OCI-LY3 (cell line): Measurements from ENCODE around the gene TAF1A.

Source experiments
- H2AFZ ChIP-seq: fragments of 200-600, 300-600 bp; shearing (Covaris generic); 2 replicates; pipeline ENCODE4 v1.6.0; 2014; ENCODE audit warnings: antibody characterized with exemption, low read depth, low read length
- H3K27ac ChIP-seq: fragments of 200-600, 300-600 bp; sonication (generic); 2 replicates; pipeline ENCODE4 v1.5.1; 2014; ENCODE audit warnings: mild to moderate bottlenecking, low read length, moderate library complexity, mixed read lengths
- H3K27me3 ChIP-seq: fragments of 200-600, 300-600 bp; sonication (generic); 2 replicates; pipeline ENCODE4 v1.6.1; 2014; ENCODE audit warnings: low read depth, low read length, mixed read lengths
- H3K36me3 ChIP-seq: fragments of 200-600, 300-600 bp; sonication (generic); replicated peaks from 2 replicates; pipeline ENCODE3; 2014; ENCODE audit warnings: low read depth, low read length, mixed read lengths
- H3K4me1 ChIP-seq: fragments of 300-600, 200-600 bp; sonication (generic); 2 replicates; pipeline ENCODE4 v1.6.1; 2014; ENCODE audit warnings: low read length, mixed read lengths
- H3K4me2 ChIP-seq: fragments of 200-600, 300-600 bp; sonication (generic); 2 replicates; pipeline ENCODE4 v1.6.1; 2014; ENCODE audit warnings: low read length, mixed read lengths
- H3K4me3 ChIP-seq: fragments of 300-600, 200-600 bp; sonication (generic); 2 replicates; pipeline ENCODE4 v1.5.1; 2014; ENCODE audit warnings: antibody characterized with exemption, mild to moderate bottlenecking, low read length, moderate library complexity
- H3K79me2 ChIP-seq: fragments of 300-600, 200-600 bp; shearing (Covaris generic); 2 replicates; pipeline ENCODE4 v1.6.1; 2014; ENCODE audit warnings: mild to moderate bottlenecking, low read length, mixed read lengths
- H3K9ac ChIP-seq: fragments of 300-600, 200-600 bp; shearing (Covaris generic); 2 replicates; pipeline ENCODE4 v1.6.0; 2014; ENCODE audit warnings: mild to moderate bottlenecking, low read length, moderate library complexity
- H3K9me3 ChIP-seq: fragments of 200-600, 300-600 bp; shearing (Covaris generic); 2 replicates; pipeline ENCODE4 v1.6.1; 2014; ENCODE audit warnings: low read length, mixed read lengths; ENCODE audit not compliant: insufficient read depth
- H4K20me1 ChIP-seq: fragments of 200-600, 300-600 bp; sonication (generic); 2 replicates; pipeline ENCODE4 v1.6.1; 2016; ENCODE audit warnings: low read length, mixed read lengths; ENCODE audit not compliant: insufficient read depth
- EZH2phosphoT487 ChIP-seq: fragments of 200-600 bp; shearing (Covaris generic); IDR thresholded peaks from 2 replicates; pipeline ENCODE4 v1.6.1; 2018; ENCODE audit warnings: antibody characterized with exemption, mixed run types, low read depth
- TF ChIP-seq, protein P1 (sequence below): fragments of 200-600, 300-600 bp; sonication (generic); IDR thresholded peaks from 2 replicates; pipeline ENCODE4 v1.5.1; 2014; ENCODE audit warnings: antibody characterized with exemption, low read length, low read depth

The TAF1A gene

GRCh38 chr1:222529181-222529580 is 60.6 kb downstream of the TAF1A start:
- Histone ChIP-seq H3K4me1 (no peaks in the 10 kb centered on the region), H3K9ac (no peak overlapping the region), H3K79me2 (no peaks in the 10 kb centered on the region), H3K4me2 (no peak overlapping the region), H4K20me1 (no peaks in the 10 kb centered on the region), H3K27me3 (peaks cover 5% of the 10 kb centered on the region; the same call in 1 of the 2 replicates), H3K9me3 (no peaks in the 10 kb centered on the region), H3K27ac (no peak overlapping the region), H2AFZ (no peak overlapping the region), H3K36me3 (no peaks in the 10 kb centered on the region), H3K4me3 (no peak overlapping the region)
- TF ChIP-seq EZH2phosphoT487 = no peak
- TF ChIP-seq, protein P1, sequence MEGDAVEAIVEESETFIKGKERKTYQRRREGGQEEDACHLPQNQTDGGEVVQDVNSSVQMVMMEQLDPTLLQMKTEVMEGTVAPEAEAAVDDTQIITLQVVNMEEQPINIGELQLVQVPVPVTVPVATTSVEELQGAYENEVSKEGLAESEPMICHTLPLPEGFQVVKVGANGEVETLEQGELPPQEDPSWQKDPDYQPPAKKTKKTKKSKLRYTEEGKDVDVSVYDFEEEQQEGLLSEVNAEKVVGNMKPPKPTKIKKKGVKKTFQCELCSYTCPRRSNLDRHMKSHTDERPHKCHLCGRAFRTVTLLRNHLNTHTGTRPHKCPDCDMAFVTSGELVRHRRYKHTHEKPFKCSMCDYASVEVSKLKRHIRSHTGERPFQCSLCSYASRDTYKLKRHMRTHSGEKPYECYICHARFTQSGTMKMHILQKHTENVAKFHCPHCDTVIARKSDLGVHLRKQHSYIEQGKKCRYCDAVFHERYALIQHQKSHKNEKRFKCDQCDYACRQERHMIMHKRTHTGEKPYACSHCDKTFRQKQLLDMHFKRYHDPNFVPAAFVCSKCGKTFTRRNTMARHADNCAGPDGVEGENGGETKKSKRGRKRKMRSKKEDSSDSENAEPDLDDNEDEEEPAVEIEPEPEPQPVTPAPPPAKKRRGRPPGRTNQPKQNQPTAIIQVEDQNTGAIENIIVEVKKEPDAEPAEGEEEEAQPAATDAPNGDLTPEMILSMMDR = no peak

- TF ChIP-seq, protein P1 = no peak
- no peak for TF ChIP-seq EZH2phosphoT487
- Histone ChIP-seq H3K4me3 (no peak overlapping the region), H2AFZ (no peak overlapping the region), H3K27ac (no peak overlapping the region), H3K79me2 (no peaks in the 10 kb centered on the region), H3K27me3 (no peaks in the 10 kb centered on the region), H4K20me1 (no peaks in the 10 kb centered on the region), H3K4me2 (no peak overlapping the region), H3K4me1 (no peaks in the 10 kb centered on the region), H3K9me3 (no peaks in the 10 kb centered on the region), H3K9ac (no peak overlapping the region), H3K36me3 (no peaks in the 10 kb centered on the region)
Observed at GRCh38 chr1:222525951-222526350, 63.8 kb downstream of the TAF1A start.

- Histone ChIP-seq H3K36me3 (no peaks in the 10 kb centered on the region), H4K20me1 (no peaks in the 10 kb centered on the region), H3K27ac (no peak overlapping the region), H3K9ac (no peak overlapping the region), H3K4me3 (no peak overlapping the region), H3K79me2 (no peaks in the 10 kb centered on the region), H3K4me1 (no peaks in the 10 kb centered on the region), H2AFZ (no peak overlapping the region), H3K27me3 (no peaks in the 10 kb centered on the region), H3K4me2 (no peak overlapping the region), H3K9me3 (no peaks in the 10 kb centered on the region)
- TF ChIP-seq, protein P1 = no peak
- TF ChIP-seq EZH2phosphoT487 = no peak
Observed at GRCh38 chr1:222523852-222524251, 65.9 kb downstream of the TAF1A start.

- no peak overlapping the region for H2AFZ ChIP-seq
- no peak overlapping the region for H3K4me3 ChIP-seq
- H3K27ac ChIP-seq = no peak overlapping the region
Observed at GRCh38 chr1:222522105-222522915, 67.4 kb downstream of the TAF1A start.

More at GRCh38 chr1:222522105-222522915, 67.4 kb downstream of the TAF1A start:
- Histone ChIP-seq H3K4me2 (no peak overlapping the region), H3K9me3 (no peaks in the 10 kb centered on the region), H4K20me1 (no peaks in the 10 kb centered on the region), H3K4me1 (no peaks in the 10 kb centered on the region), H3K36me3 (no peaks in the 10 kb centered on the region), H3K9ac (no peak overlapping the region), H3K27me3 (no peaks in the 10 kb centered on the region), H3K79me2 (no peaks in the 10 kb centered on the region)
- TF ChIP-seq, protein P1 = no peak
